Mesendoderm (in vitro differentiated cells): ENCODE results near the gene GALNT17.
"Not testable (repeated sequence)": the region's sequence is repeated elsewhere in the genome, so short reads cannot be mapped to it uniquely, and the experiment has no call there.

Experiments used
- DNase-seq: peaks from one replicate; pipeline ENCODE4 v3.0.0; 2013
- H2AK5ac ChIP-seq: 2 replicates; pipeline ENCODE4 v1.6.1; 2013; ENCODE audit warnings: low read length, inconsistent platforms
- H2BK120ac ChIP-seq: 2 replicates; pipeline ENCODE4 v1.6.1; 2013; ENCODE audit warnings: low read depth, mild to moderate bottlenecking, low read length, moderate library complexity, mixed read lengths
- H2BK15ac ChIP-seq: replicated peaks from 2 replicates; pipeline ENCODE4 v1.6.1; 2013; ENCODE audit warnings: low read depth, mild to moderate bottlenecking, moderate library complexity
- H2BK5ac ChIP-seq: 2 replicates; pipeline ENCODE4 v1.6.1; 2013; ENCODE audit warnings: low read length, inconsistent platforms
- H3K18ac ChIP-seq: 2 replicates; pipeline ENCODE4 v1.6.1; 2013; ENCODE audit warnings: mild to moderate bottlenecking, low read length, mixed read lengths
- H3K23ac ChIP-seq: one replicate; pipeline ENCODE4 v1.6.1; 2013; ENCODE audit warnings: low read length
- H3K27ac ChIP-seq: 2 replicates; pipeline ENCODE4 v1.5.1; 2013; ENCODE audit warnings: low read depth, mild to moderate bottlenecking, inconsistent platforms, low read length, moderate library complexity
- H3K27me3 ChIP-seq: 2 replicates; pipeline ENCODE4 v1.6.1; 2013; ENCODE audit warnings: low read length, control low read depth, mild to moderate bottlenecking, inconsistent platforms; ENCODE audit not compliant: insufficient read depth, poor library complexity
- H3K36me3 ChIP-seq: 2 replicates; pipeline ENCODE4 v1.6.1; 2013; ENCODE audit warnings: low read length, inconsistent platforms; ENCODE audit not compliant: control insufficient read depth, insufficient read depth
- H3K4ac ChIP-seq: one replicate; pipeline ENCODE4 v1.6.1; 2013; ENCODE audit warnings: low read depth, mild to moderate bottlenecking, low read length, moderate library complexity
- H3K4me1 ChIP-seq: 2 replicates; pipeline ENCODE4 v1.6.1; 2013; ENCODE audit warnings: low read depth, low read length, inconsistent platforms; ENCODE audit not compliant: control insufficient read depth
- H3K4me2 ChIP-seq: 2 replicates; pipeline ENCODE4 v1.6.1; 2013; ENCODE audit warnings: low read length
- H3K4me3 ChIP-seq: 2 replicates; pipeline ENCODE4 v1.5.1; 2013; ENCODE audit warnings: mild to moderate bottlenecking, low read length
- H3K56ac ChIP-seq: one replicate; pipeline ENCODE4 v1.6.1; 2013; ENCODE audit warnings: low read length
- H3K79me1 ChIP-seq: 2 replicates; pipeline ENCODE4 v1.6.1; 2013; ENCODE audit warnings: low read length, inconsistent platforms
- H3K79me2 ChIP-seq: 2 replicates; pipeline ENCODE4 v1.6.1; 2013; ENCODE audit warnings: mild to moderate bottlenecking, low read length; ENCODE audit not compliant: control insufficient read depth, insufficient read depth
- H3K9ac ChIP-seq: 2 replicates; pipeline ENCODE4 v1.6.1; 2013; ENCODE audit warnings: low read length, inconsistent platforms
- H4K5ac ChIP-seq: one replicate; pipeline ENCODE4 v1.6.1; 2013; ENCODE audit warnings: low read length
- H4K8ac ChIP-seq: one replicate; pipeline ENCODE4 v1.6.1; 2013; ENCODE audit warnings: low read depth, mild to moderate bottlenecking, control low read depth, low read length, moderate library complexity
- WGBS: extraction: QIAGEN DNeasy Blood & Tissue Kit; methylation state at CpG from one replicate; pipeline ENCODE4 v1.1.7; 2013; ENCODE audit warnings: low lambda C conversion rate, missing lambda C conversion rate; ENCODE audit not compliant: insufficient coverage; ENCODE audit errors: extremely low coverage; 5-methylcytosine and 5-hydroxymethylcytosine counted together

Gene GALNT17

DNA sequence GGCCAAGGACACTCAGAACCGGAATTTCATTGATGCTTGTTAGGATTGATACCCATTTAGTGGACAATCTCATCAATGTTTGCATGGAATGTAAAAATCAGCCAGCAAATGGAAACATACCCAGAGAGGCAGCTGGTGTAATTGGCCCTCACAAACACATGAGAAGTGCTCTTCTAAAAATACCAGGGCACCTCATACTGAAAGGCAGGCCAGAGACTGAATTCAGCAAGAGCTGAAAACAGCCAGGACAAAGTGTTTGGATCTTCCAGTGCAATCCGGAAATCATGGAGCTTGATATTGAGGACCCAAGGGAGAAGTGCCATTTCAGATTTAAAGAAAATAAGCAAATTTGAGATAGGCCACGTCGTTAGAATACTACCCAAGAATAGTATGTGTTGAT, 498.6 kb downstream of the GALNT17 start:
- H2BK15ac ChIP-seq: no peak overlapping the region
- H3K4ac ChIP-seq: no peak overlapping the region
- no peak overlapping the region for H2BK120ac ChIP-seq
- H3K23ac ChIP-seq: no peak overlapping the region
- H3K27ac ChIP-seq: no peak overlapping the region
- no peak overlapping the region for H4K5ac ChIP-seq
- no peak overlapping the region for H3K9ac ChIP-seq
- WGBS: no CpG with 5 or more reads among the region's 4 CpGs
- H2AK5ac ChIP-seq: no peak overlapping the region
- H2BK5ac ChIP-seq: no peak overlapping the region
- H3K4me2 ChIP-seq: no peak overlapping the region
- no peak overlapping the region for H3K4me3 ChIP-seq
- no peaks in the 10 kb centered on the region for H3K79me2 ChIP-seq
- no peaks in the 10 kb centered on the region for H3K36me3 ChIP-seq
- no peaks in the 10 kb centered on the region for H3K27me3 ChIP-seq
- H3K79me1 ChIP-seq: no peaks in the 10 kb centered on the region
- no peak for DNase-seq
- no peak overlapping the region for H4K8ac ChIP-seq
- peaks cover 7% of the 10 kb centered on the region for H3K4me1 ChIP-seq
- no peak overlapping the region for H3K56ac ChIP-seq
- no peak overlapping the region for H3K18ac ChIP-seq

GRCh38 chr7:71633551-71634008, 501.6 kb downstream of the GALNT17 start:
- no peak overlapping the region for H2AK5ac ChIP-seq
- peak; percentile 98 for DNase-seq
- H3K79me1 ChIP-seq: no peaks in the 10 kb centered on the region
- no peaks in the 10 kb centered on the region for H3K27me3 ChIP-seq
- no peak overlapping the region for H3K9ac ChIP-seq
- no peak overlapping the region for H2BK15ac ChIP-seq
- H3K4ac ChIP-seq: no peak overlapping the region
- H3K27ac ChIP-seq: peak overlapping the region; percentile 88
- no peak overlapping the region for H4K5ac ChIP-seq
- H2BK5ac ChIP-seq: peak overlapping the region; percentile 5
- H3K4me2 ChIP-seq: no peak overlapping the region
- peaks cover 10% of the 10 kb centered on the region for H3K4me1 ChIP-seq
- peak overlapping the region; percentile 73 for H3K56ac ChIP-seq
- peak overlapping the region; percentile 33 for H3K18ac ChIP-seq
- H3K36me3 ChIP-seq: no peaks in the 10 kb centered on the region
- no peak overlapping the region for H4K8ac ChIP-seq
- no CpG with 5 or more reads among the region's 6 CpGs for WGBS
- H3K23ac ChIP-seq: no peak overlapping the region
- no peaks in the 10 kb centered on the region for H3K79me2 ChIP-seq
- peak overlapping the region; percentile 56 for H2BK120ac ChIP-seq
- no peak overlapping the region for H3K4me3 ChIP-seq

- not testable (repeated sequence) for H3K36me3 ChIP-seq, H3K23ac ChIP-seq, H2BK120ac ChIP-seq, H4K8ac ChIP-seq, H3K79me2 ChIP-seq, H2BK5ac ChIP-seq, H3K9ac ChIP-seq, H3K27ac ChIP-seq, H3K56ac ChIP-seq, H3K4ac ChIP-seq, DNase-seq, H3K79me1 ChIP-seq, H3K4me3 ChIP-seq, H3K27me3 ChIP-seq, H2BK15ac ChIP-seq, H2AK5ac ChIP-seq, H4K5ac ChIP-seq, H3K18ac ChIP-seq, H3K4me2 ChIP-seq
- no CpG with 5 or more reads among the region's 3 CpGs for WGBS
- H3K4me1 ChIP-seq: peaks cover 14% of the 10 kb centered on the region
Observed at GRCh38 chr7:71635849-71636248, 503.9 kb downstream of the GALNT17 start.

GRCh38 chr7:71636329-71636728, 504.4 kb downstream of the GALNT17 start:
- H3K79me2 ChIP-seq: no peaks in the 10 kb centered on the region
- no peak overlapping the region for H3K23ac ChIP-seq
- H3K56ac ChIP-seq: peak overlapping the region; percentile 5
- H3K9ac ChIP-seq: no peak overlapping the region
- no peak overlapping the region for H3K18ac ChIP-seq
- H3K27ac ChIP-seq: no peak overlapping the region
- no peaks in the 10 kb centered on the region for H3K36me3 ChIP-seq
- H2BK120ac ChIP-seq: no peak overlapping the region
- no CpG with 5 or more reads among the region's 4 CpGs for WGBS
- H2BK5ac ChIP-seq: no peak overlapping the region
- DNase-seq: peak; percentile 96
- H3K27me3 ChIP-seq: no peaks in the 10 kb centered on the region
- H2AK5ac ChIP-seq: no peak overlapping the region
- peaks cover 15% of the 10 kb centered on the region for H3K4me1 ChIP-seq
- no peak overlapping the region for H3K4me3 ChIP-seq
- H4K5ac ChIP-seq: no peak overlapping the region
- no peaks in the 10 kb centered on the region for H3K79me1 ChIP-seq
- no peak overlapping the region for H3K4me2 ChIP-seq
- no peak overlapping the region for H2BK15ac ChIP-seq
- H4K8ac ChIP-seq: no peak overlapping the region
- H3K4ac ChIP-seq: no peak overlapping the region

GRCh38 chr7:71637578-71637977, 505.6 kb downstream of the GALNT17 start:
- no peaks in the 10 kb centered on the region for H3K27me3 ChIP-seq
- no peak overlapping the region for H3K23ac ChIP-seq
- WGBS: no CpG with 5 or more reads among the region's 6 CpGs
- H3K79me2 ChIP-seq: no peaks in the 10 kb centered on the region
- H3K9ac ChIP-seq: no peak overlapping the region
- no peak overlapping the region for H2BK120ac ChIP-seq
- peaks cover 16% of the 10 kb centered on the region for H3K4me1 ChIP-seq
- DNase-seq: peak; percentile 32
- H2BK5ac ChIP-seq: peak overlapping the region; percentile 37
- H3K4me2 ChIP-seq: no peak overlapping the region
- no peak overlapping the region for H3K56ac ChIP-seq
- H3K4ac ChIP-seq: peak overlapping the region; percentile 0
- H2BK15ac ChIP-seq: no peak overlapping the region
- H3K27ac ChIP-seq: no peak overlapping the region
- no peak overlapping the region for H3K4me3 ChIP-seq
- H3K36me3 ChIP-seq: no peaks in the 10 kb centered on the region
- H3K79me1 ChIP-seq: no peaks in the 10 kb centered on the region
- H2AK5ac ChIP-seq: no peak overlapping the region
- H4K8ac ChIP-seq: no peak overlapping the region
- no peak overlapping the region for H3K18ac ChIP-seq
- no peak overlapping the region for H4K5ac ChIP-seq

DNA sequence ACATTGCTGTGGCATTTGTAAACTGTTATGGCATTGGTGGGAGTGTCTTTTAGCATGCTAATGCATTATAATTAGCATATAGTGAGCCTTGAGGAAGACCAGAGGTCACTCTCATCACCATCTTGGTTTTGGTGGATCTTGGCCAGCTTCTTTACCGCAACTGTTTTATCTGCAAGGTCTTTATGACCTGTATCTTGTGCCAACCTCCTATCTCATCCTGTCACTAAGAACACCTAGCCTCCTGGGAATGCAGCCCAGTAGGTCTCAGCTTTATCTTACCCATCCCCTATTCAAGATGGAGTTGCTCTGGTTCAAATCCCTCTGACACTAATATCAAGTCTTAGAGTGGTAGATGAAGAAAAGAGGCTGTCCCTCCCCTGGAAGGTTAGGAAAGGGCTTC, 506.2 kb downstream of the GALNT17 start:
- no peak for DNase-seq
- Histone ChIP-seq H4K5ac (no peak overlapping the region), H3K23ac (no peak overlapping the region), H3K27ac (no peak overlapping the region), H4K8ac (no peak overlapping the region), H3K27me3 (no peaks in the 10 kb centered on the region), H2AK5ac (peak overlapping the region; percentile 31), H2BK120ac (no peak overlapping the region), H3K4me2 (no peak overlapping the region), H3K4me3 (no peak overlapping the region), H3K9ac (no peak overlapping the region), H3K4ac (no peak overlapping the region), H3K79me1 (no peaks in the 10 kb centered on the region), H3K36me3 (no peaks in the 10 kb centered on the region), H3K18ac (no peak overlapping the region), H2BK15ac (no peak overlapping the region), H3K56ac (no peak overlapping the region), H2BK5ac (no peak overlapping the region), H3K4me1 (peaks cover 15% of the 10 kb centered on the region), H3K79me2 (no peaks in the 10 kb centered on the region)
- WGBS: no CpG with 5 or more reads among the region's 1 CpG
